NT2/D1 (cell line): Measurements from ENCODE around the gene ELAVL2.

Experiments
- DNase-seq: peaks from one replicate; pipeline ENCODE4 v3.0.0-alpha.2; 2011; ENCODE audit warnings: low read depth, low spot score
- H3K27me3 ChIP-seq: 2 replicates; pipeline ENCODE4 v1.6.0; 2011; ENCODE audit warnings: mild to moderate bottlenecking; ENCODE audit not compliant: insufficient read length, insufficient read depth
- H3K36me3 ChIP-seq: 2 replicates; pipeline ENCODE4 v1.6.1; 2011; ENCODE audit warnings: mild to moderate bottlenecking, low read length, mixed read lengths; ENCODE audit not compliant: insufficient read depth, insufficient read length
- H3K4me1 ChIP-seq: 2 replicates; pipeline ENCODE4 v1.5.1; 2011; ENCODE audit not compliant: insufficient read depth, insufficient read length
- H3K4me3 ChIP-seq: 2 replicates; pipeline ENCODE4 v1.5.1; 2011; ENCODE audit warnings: low read depth; ENCODE audit not compliant: insufficient read length
- H3K9ac ChIP-seq: 2 replicates; pipeline ENCODE4 v1.6.0; 2011; ENCODE audit warnings: low read depth; ENCODE audit not compliant: insufficient read length
- H3K9me3 ChIP-seq: 2 replicates; pipeline ENCODE4 v1.5.1; 2011; ENCODE audit warnings: mild to moderate bottlenecking, low read length; ENCODE audit not compliant: insufficient read depth
- SUZ12 ChIP-seq: IDR thresholded peaks from 2 replicates; pipeline ENCODE4 v1.6.1; 2011; ENCODE audit not compliant: insufficient read length, insufficient read depth; ENCODE audit errors: extremely low read depth
- YY1 ChIP-seq: IDR thresholded peaks from 2 replicates; pipeline ENCODE4 v1.6.1; 2011; ENCODE audit not compliant: insufficient read length, insufficient read depth
- ZNF274 ChIP-seq: IDR thresholded peaks from 2 replicates; pipeline ENCODE4 v1.6.1; 2011; ENCODE audit warnings: mild to moderate bottlenecking, low read depth, low read length

ELAVL2 gene

GRCh38 chr9:23824830-23825591, 1.0 kb downstream of the ELAVL2 start:
- Histone ChIP-seq H3K9ac (no peak overlapping the region), H3K27me3 (peaks cover 96% of the 10 kb centered on the region), H3K4me1 (peaks cover 7% of the 10 kb centered on the region), H3K4me3 (peak overlapping the region; percentile 45), H3K36me3 (no peaks in the 10 kb centered on the region), H3K9me3 (no peaks in the 10 kb centered on the region)
- no peak for DNase-seq
- TF ChIP-seq YY1 (no peak), SUZ12 (peak; percentile 18), ZNF274 (no peak)

- Histone ChIP-seq H3K36me3 (no peaks in the 10 kb centered on the region), H3K9me3 (no peaks in the 10 kb centered on the region), H3K27me3 (peaks cover 96% of the 10 kb centered on the region), H3K9ac (no peak overlapping the region), H3K4me1 (peaks cover 5% of the 10 kb centered on the region), H3K4me3 (no peak overlapping the region)
- no peak for DNase-seq
- TF ChIP-seq SUZ12 = peak; percentile 77
- TF ChIP-seq YY1 = no peak
Observed at GRCh38 chr9:23823986-23824829, 1.8 kb downstream of the ELAVL2 start.

GRCh38 chr9:23823269-23823668, 2.8 kb downstream of the ELAVL2 start:
- no peak overlapping the region for H3K4me3 ChIP-seq
- H3K27me3 ChIP-seq = peaks cover 96% of the 10 kb centered on the region
- H3K4me1 ChIP-seq = peaks cover 5% of the 10 kb centered on the region
- H3K9ac ChIP-seq = no peak overlapping the region
- no peaks in the 10 kb centered on the region for H3K9me3 ChIP-seq
- H3K36me3 ChIP-seq = no peaks in the 10 kb centered on the region
- no peak for DNase-seq
- no peak for TF ChIP-seq ZNF274

GRCh38 chr9:23822261-23823169, 3.5 kb downstream of the ELAVL2 start:
- peak overlapping the region; percentile 19 for H3K4me3 ChIP-seq
- peak overlapping the region; percentile 9 for H3K9ac ChIP-seq
- no peak for DNase-seq

DNA sequence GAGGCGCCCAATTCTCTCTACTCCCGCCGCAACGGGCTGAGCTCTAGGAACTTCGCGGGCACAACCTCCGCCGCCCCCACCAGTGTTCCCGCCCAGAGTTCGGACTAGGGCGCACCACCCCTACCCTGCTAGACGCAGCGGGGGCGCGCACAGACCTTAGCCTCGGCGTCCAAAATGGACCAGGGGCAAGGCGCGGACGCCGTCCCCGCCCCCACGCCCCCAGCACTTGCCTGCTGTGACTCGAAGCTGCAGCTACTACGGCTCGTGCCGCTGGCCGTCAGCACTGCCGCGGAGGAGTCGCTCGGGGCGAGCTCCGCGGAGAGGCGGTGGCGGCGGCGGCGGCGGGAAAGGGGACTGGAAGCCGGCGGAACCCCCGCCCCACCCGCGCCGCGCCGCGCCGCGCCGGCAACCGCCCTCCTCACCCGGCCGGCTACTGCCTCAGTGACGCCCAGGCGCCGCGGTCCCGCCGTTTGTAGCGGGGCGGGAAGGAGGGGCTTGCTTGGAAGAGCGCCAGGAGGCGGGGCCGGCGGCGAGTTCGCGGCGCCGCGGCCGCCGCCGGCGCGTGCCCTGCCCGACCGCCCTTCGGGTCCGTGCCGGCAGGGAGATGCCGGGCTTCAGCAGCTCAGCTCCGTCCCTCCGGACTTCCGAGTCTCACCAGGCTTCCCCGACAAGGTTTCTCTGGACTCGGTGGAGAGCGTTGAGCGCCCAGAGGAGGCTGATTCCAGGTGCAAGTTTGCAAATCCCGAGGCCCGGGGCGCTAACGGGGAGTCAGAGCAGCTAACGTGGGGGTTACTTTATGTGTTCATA, 4.5 kb downstream of the ELAVL2 start:
- H3K36me3 ChIP-seq = no peaks in the 10 kb centered on the region
- H3K27me3 ChIP-seq = peaks cover 83% of the 10 kb centered on the region
- peak overlapping the region; percentile 77 for H3K9ac ChIP-seq
- TF ChIP-seq YY1 (no peak), SUZ12 (peak; percentile 3), ZNF274 (no peak)
- peak overlapping the region; percentile 58 for H3K4me3 ChIP-seq
- DNase-seq = no peak
- H3K4me1 ChIP-seq = peaks cover 5% of the 10 kb centered on the region
- no peaks in the 10 kb centered on the region for H3K9me3 ChIP-seq

More at GRCh38 chr9:23822261-23823169, 3.5 kb downstream of the ELAVL2 start:
- H3K36me3 ChIP-seq = no peaks in the 10 kb centered on the region
- TF ChIP-seq SUZ12 = peak; percentile 89
- TF ChIP-seq ZNF274 = no peak
- H3K4me1 ChIP-seq = peaks cover 5% of the 10 kb centered on the region
- no peaks in the 10 kb centered on the region for H3K9me3 ChIP-seq
- peaks cover 92% of the 10 kb centered on the region for H3K27me3 ChIP-seq

DNA sequence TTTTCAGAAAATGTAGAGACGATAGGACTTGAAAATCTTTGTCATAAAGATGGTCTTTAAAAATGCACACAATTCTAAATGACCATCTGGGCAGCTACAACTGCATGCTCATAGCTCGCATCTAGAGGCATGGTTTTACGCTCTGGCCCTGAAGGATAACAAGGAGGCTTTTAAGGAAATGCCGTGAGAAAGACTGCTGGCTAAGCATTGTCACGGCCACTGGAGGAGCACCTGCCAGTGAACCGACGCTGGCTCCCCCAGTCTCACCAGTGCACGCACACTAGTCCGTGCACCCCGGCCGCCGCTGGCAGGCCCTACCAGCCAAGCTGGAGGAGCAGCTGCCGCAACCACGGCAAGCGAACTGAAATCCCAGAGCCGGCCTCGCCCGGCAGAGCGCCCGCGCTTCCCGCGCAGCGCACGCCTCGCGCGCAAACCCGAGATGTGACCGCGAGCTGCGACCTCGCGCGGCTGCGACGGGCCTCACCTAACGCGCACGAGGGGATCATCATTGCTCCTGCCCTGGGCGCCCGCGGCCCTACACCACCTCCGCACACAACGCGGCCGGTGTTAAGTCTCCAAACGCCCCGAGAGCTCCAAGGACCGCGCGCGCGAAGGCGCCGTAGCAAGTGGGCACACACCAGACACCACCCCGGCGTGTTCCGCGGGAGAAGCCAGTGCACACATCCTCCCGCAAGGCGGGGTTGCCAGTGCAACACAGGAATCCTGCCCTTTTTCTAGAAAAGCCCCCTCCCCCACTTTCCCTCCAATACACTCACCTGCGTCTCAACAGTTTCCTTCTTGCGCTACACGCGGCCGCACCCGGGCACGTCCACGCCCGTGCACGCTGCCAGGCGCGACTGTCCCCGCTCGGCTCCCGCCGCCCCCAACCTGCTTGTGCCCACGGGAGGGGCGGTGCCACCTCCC, 5.3 kb downstream of the ELAVL2 start:
- Histone ChIP-seq H3K9ac (peak overlapping the region; percentile 77), H3K4me3 (peak overlapping the region; percentile 58), H3K27me3 (peaks cover 75% of the 10 kb centered on the region), H3K4me1 (peaks cover 5% of the 10 kb centered on the region), H3K36me3 (no peaks in the 10 kb centered on the region), H3K9me3 (no peaks in the 10 kb centered on the region)
- TF ChIP-seq ZNF274 = no peak
- TF ChIP-seq YY1 = no peak
- peak; percentile 85 for TF ChIP-seq SUZ12
- no peak for DNase-seq
